IMR-90 (cell line): ENCODE results near the gene NCAPG2. TPM values are rescaled to one million over a fixed set of nuclear protein-coding genes. Genes with fewer than 3 reads are reported as not detected.
A peak's percentile ranks its signal among the peaks of the same experiment; 100 is the strongest.

Experiments
- ATAC-seq: fragments of 200-7000 bp; cut with Tn5 transposase; 2 replicates; pipeline ENCODE4 v1.9.1; 2020; ENCODE audit warnings: low read depth, mild to moderate bottlenecking, moderate library complexity
- BruUV-seq: library from RNA; stranded (reverse); fragments of 400-500 nt; replicated peaks from 2 replicates; lab custom pipeline; 2021; lab: Mats Ljungman, UMichigan
- CTCF ChIA-PET: fragments of 300-600 bp; formaldehyde crosslinking; extraction: SDS; loops from one replicate; lab custom pipeline; 2021; ENCODE audit warnings: antibody characterized with exemption; lab: Yijun Ruan, JAX
- POLR2A ChIA-PET: fragments of 300-600 bp; sonication (Branson Sonifier 250); formaldehyde crosslinking; loops from one replicate; lab custom pipeline; 2022; ENCODE audit warnings: antibody characterized with exemption; ENCODE audit not compliant: unreplicated experiment; lab: Charles Lee
- DNase-seq: peaks from one replicate; pipeline ENCODE4 v3.0.0; 2013
- H2AFZ ChIP-seq: replicated peaks from 2 replicates; pipeline ENCODE3; 2013; ENCODE audit warnings: low read length, mild to moderate bottlenecking; ENCODE audit not compliant: poor library complexity
- H2AK5ac ChIP-seq: 2 replicates; pipeline ENCODE4 v1.6.1; 2013; ENCODE audit warnings: low read depth, low read length, inconsistent platforms
- H2AK9ac ChIP-seq: replicated peaks from 2 replicates; pipeline ENCODE3; 2013; ENCODE audit warnings: mild to moderate bottlenecking, low read depth, low read length, moderate library complexity; ENCODE audit not compliant: poor library complexity
- H2BK120ac ChIP-seq: 2 replicates; pipeline ENCODE4 v1.6.1; 2013; ENCODE audit warnings: low read depth, low read length, inconsistent platforms
- H2BK15ac ChIP-seq: 3 replicates; pipeline ENCODE4 v1.6.1; 2013; ENCODE audit warnings: low read depth, low read length, inconsistent platforms
- H2BK20ac ChIP-seq: 2 replicates; pipeline ENCODE4 v1.6.1; 2013; ENCODE audit warnings: low read depth, mild to moderate bottlenecking, inconsistent platforms, low read length, moderate library complexity
- H2BK5ac ChIP-seq: 2 replicates; pipeline ENCODE4 v1.6.1; 2013; ENCODE audit warnings: mild to moderate bottlenecking, low read depth, low read length, inconsistent platforms; ENCODE audit not compliant: poor library complexity, severe bottlenecking
- H3K14ac ChIP-seq: replicated peaks from 2 replicates; pipeline ENCODE4 v1.6.1; 2013; ENCODE audit warnings: low read depth, low read length, inconsistent platforms
- H3K18ac ChIP-seq: 2 replicates; pipeline ENCODE4 v1.6.1; 2013; ENCODE audit warnings: low read depth, low read length, control low read depth
- H3K23ac ChIP-seq: 2 replicates; pipeline ENCODE4 v1.6.1; 2013; ENCODE audit warnings: low read depth, low read length, inconsistent platforms
- H3K27ac ChIP-seq: 2 replicates; pipeline ENCODE4 v1.5.1; 2013; ENCODE audit warnings: mild to moderate bottlenecking, control low read depth, low read length; ENCODE audit not compliant: insufficient read depth
- H3K27me3 ChIP-seq: 2 replicates; pipeline ENCODE4 v1.6.1; 2013; ENCODE audit warnings: low read length; ENCODE audit not compliant: control insufficient read depth, insufficient read depth
- H3K36me3 ChIP-seq: 2 replicates; pipeline ENCODE4 v1.6.1; 2013; ENCODE audit warnings: low read length, mixed read lengths; ENCODE audit not compliant: control insufficient read depth, insufficient read depth
- H3K4ac ChIP-seq: 2 replicates; pipeline ENCODE4 v1.6.1; 2013; ENCODE audit warnings: low read depth, low read length, inconsistent platforms
- H3K4me1 ChIP-seq: 2 replicates; pipeline ENCODE4 v1.6.1; 2013; ENCODE audit warnings: low read length, mixed read lengths; ENCODE audit not compliant: control insufficient read depth, insufficient read depth
- H3K4me2 ChIP-seq: 2 replicates; pipeline ENCODE4 v1.6.1; 2013; ENCODE audit warnings: low read depth, mild to moderate bottlenecking, control low read depth, low read length, moderate library complexity
- H3K4me3 ChIP-seq: 2 replicates; pipeline ENCODE4 v1.5.1; 2013; ENCODE audit warnings: low read depth, mild to moderate bottlenecking, control low read depth, low read length, moderate library complexity; ENCODE audit not compliant: insufficient read depth
- H3K56ac ChIP-seq: 2 replicates; pipeline ENCODE4 v1.6.1; 2013; ENCODE audit warnings: low read length, inconsistent platforms; ENCODE audit not compliant: insufficient read depth; ENCODE audit errors: extremely low read depth
- H3K79me1 ChIP-seq, 2 experiments: 2 replicates each; pipeline ENCODE4 v1.6.1; 2013; ENCODE audit warnings: low read length in 2 of 2, inconsistent platforms in 1 of 2, low read depth in 1 of 2
- H3K9ac ChIP-seq: 2 replicates; pipeline ENCODE4 v1.6.1; 2013; ENCODE audit warnings: low read depth, low read length, control low read depth
- H3K9me1 ChIP-seq: 2 replicates; pipeline ENCODE4 v1.6.1; 2013; ENCODE audit warnings: low read length, inconsistent platforms; ENCODE audit not compliant: insufficient read depth
- H3K9me3 ChIP-seq: 2 replicates; pipeline ENCODE4 v1.6.1; 2013; ENCODE audit warnings: low read length; ENCODE audit not compliant: control insufficient read depth, insufficient read depth
- H4K20me1 ChIP-seq: 2 replicates; pipeline ENCODE4 v1.6.1; 2013; ENCODE audit warnings: low read length, inconsistent platforms; ENCODE audit not compliant: insufficient read depth
- H4K5ac ChIP-seq: 2 replicates; pipeline ENCODE4 v1.6.1; 2013; ENCODE audit warnings: mild to moderate bottlenecking, low read depth, low read length, control low read depth
- H4K8ac ChIP-seq, 2 experiments: 2 replicates each; pipeline ENCODE4 v1.6.1; 2013; ENCODE audit warnings: low read depth in 2 of 2, low read length in 2 of 2, control low read depth in 1 of 2, inconsistent platforms in 1 of 2
- H4K91ac ChIP-seq: 2 replicates; pipeline ENCODE4 v1.6.1; 2013; ENCODE audit warnings: low read depth, low read length, inconsistent platforms; ENCODE audit not compliant: insufficient read depth
- BHLHE40 ChIP-seq: fragments of 150-350 bp; IDR thresholded peaks from 2 replicates; pipeline ENCODE4 v1.6.1; 2016; ENCODE audit warnings: mild to moderate bottlenecking, low read depth, low read length
- CEBPB ChIP-seq: IDR thresholded peaks from 2 replicates; pipeline ENCODE4 v1.6.1; 2012; ENCODE audit warnings: low read depth, low read length, improper control_type of control experiment
- CHD1 ChIP-seq: IDR thresholded peaks from 2 replicates; pipeline ENCODE4 v1.6.1; 2012; ENCODE audit warnings: low read depth, low read length, improper control_type of control experiment
- MAFK ChIP-seq: IDR thresholded peaks from 2 replicates; pipeline ENCODE4 v1.6.1; 2012; ENCODE audit warnings: low read depth, low read length, improper control_type of control experiment
- MAZ ChIP-seq: IDR thresholded peaks from 2 replicates; pipeline ENCODE4 v1.6.1; 2012; ENCODE audit warnings: low read depth, mild to moderate bottlenecking, low read length, improper control_type of control experiment, moderate library complexity, borderline replicate concordance
- MXI1 ChIP-seq: IDR thresholded peaks from 2 replicates; pipeline ENCODE4 v1.6.1; 2012; ENCODE audit warnings: low read depth, mild to moderate bottlenecking, low read length, moderate library complexity, borderline replicate concordance
- NFE2L2 ChIP-seq: fragments of 150-350 bp; IDR thresholded peaks from 2 replicates; pipeline ENCODE4 v1.6.1; 2016; ENCODE audit warnings: low read depth, mild to moderate bottlenecking, low read length
- POLR2A ChIP-seq: IDR thresholded peaks from 2 replicates; pipeline ENCODE4 v1.6.1; 2012; ENCODE audit warnings: mild to moderate bottlenecking, low read depth, low read length
- RAD21 ChIP-seq: IDR thresholded peaks from 2 replicates; pipeline ENCODE4 v1.6.1; 2012; ENCODE audit warnings: low read length, improper control_type of control experiment
- RCOR1 ChIP-seq: IDR thresholded peaks from 2 replicates; pipeline ENCODE4 v1.6.1; 2012; ENCODE audit warnings: mild to moderate bottlenecking, low read length, improper control_type of control experiment; ENCODE audit not compliant: insufficient replicate concordance
- RFX5 ChIP-seq: IDR thresholded peaks from 2 replicates; pipeline ENCODE4 v1.8.0; 2012; ENCODE audit warnings: low read depth, mild to moderate bottlenecking, low read length, moderate library complexity
- SMC3 ChIP-seq: fragments of 150-350 bp; IDR thresholded peaks from 2 replicates; pipeline ENCODE4 v1.6.1; 2016; ENCODE audit warnings: low read depth, mild to moderate bottlenecking, antibody characterized with exemption, low read length, moderate library complexity
- WGBS, 2 experiments: methylation state at CpG; one replicate each; pipeline versions ENCODE4 v1.1.5 to v1.1.7; 2013; ENCODE audit warnings: missing lambda C conversion rate in 2 of 2; ENCODE audit not compliant: insufficient read length in 1 of 2; ENCODE audit errors: extremely low coverage in 2 of 2; 5-methylcytosine and 5-hydroxymethylcytosine counted together
- dilution Hi-C: fragments of 300-500 bp; cut with HindIII; formaldehyde crosslinking; loops from one replicate; pipeline ENCODE4 v1.14.3; 2018; ENCODE audit warnings: low sequenced_read_pairs; ENCODE audit not compliant: unreplicated experiment
- in situ Hi-C: fragments of 300-500 bp; cut with MboI; formaldehyde crosslinking; loops from 3 replicates; pipeline ENCODE4 v1.14.3; 2019; ENCODE audit warnings: low sequenced_read_pairs, inconsistent platforms, mixed read lengths
- intact Hi-C: fragments of 100-400 bp; cut with micrococcal nuclease; formaldehyde crosslinking; loops from 2 replicates; pipeline ENCODE4 v1.10.0; 2022
- polyA plus RNA-seq, 3 experiments: library from polyadenylated mRNA; depleted of rRNA; stranded (reverse); fragments of >200 nt; gene quantifications; 2 replicates each; pipeline ENCODE4 v1.2.3, GENCODE V29; 2012; ENCODE audit warnings: low replicate concordance in 1 of 3
- total RNA-seq: library from RNA; depleted of rRNA; stranded (reverse); fragments of >200 nt; gene quantifications from 2 replicates; pipeline ENCODE4 v1.2.3, GENCODE V29; 2012
- TF ChIP-seq, protein P1 (sequence below): fragments of 150-350 bp; IDR thresholded peaks from 2 replicates; pipeline ENCODE4 v1.6.1; 2016; ENCODE audit warnings: low read depth, mild to moderate bottlenecking, low read length, moderate library complexity, borderline replicate concordance
- TF ChIP-seq, protein P2 (sequence below): fragments of 150-350 bp; IDR thresholded peaks from 2 replicates; pipeline ENCODE4 v1.6.1; 2017; ENCODE audit warnings: mild to moderate bottlenecking, antibody characterized with exemption, low read length, low read depth
- TF ChIP-seq, protein P3 (sequence below): conservative IDR thresholded peaks from 2 replicates; pipeline ENCODE4 v1.5.1; 2012; ENCODE audit warnings: mild to moderate bottlenecking, low read depth, low read length, improper control_type of control experiment

The NCAPG2 gene
- total and polyA plus RNA-seq, 2 of the 4 experiments (the other 2 are of a cell fraction) = 25.6 to 25.8 TPM

- Histone ChIP-seq H3K9me3 (no peaks in the 10 kb centered on the region), H3K9me1 (peaks cover 15% of the 10 kb centered on the region; the same call in 1 of the 2 replicates), H3K14ac (no peak overlapping the region), H3K4me2 (no peak overlapping the region), H3K27me3 (no peaks in the 10 kb centered on the region), H3K27ac (no peak overlapping the region), H3K4ac (no peak overlapping the region), H3K36me3 (no peaks in the 10 kb centered on the region; the same call in 1 of the 2 replicates), H3K56ac (no peak overlapping the region), H2AK9ac (no peak overlapping the region), H4K5ac (no peak overlapping the region), H3K79me1 (peaks cover 2 to 23% of the 10 kb centered on the region in 2 experiments; a peak in 2 of 4 replicates), H2BK5ac (no peak overlapping the region), H3K4me1 (peaks cover 8% of the 10 kb centered on the region), H4K8ac (no peak overlapping the region), H4K20me1 (no peaks in the 10 kb centered on the region), H3K4me3 (no peak overlapping the region), H2BK120ac (no peak overlapping the region), H2AFZ (peak overlapping the region; percentile 32), H2BK20ac (no peak overlapping the region), H3K23ac (no peak overlapping the region), H2BK15ac (no peak overlapping the region), H3K9ac (no peak overlapping the region), H2AK5ac (no peak overlapping the region), H4K91ac (no peak overlapping the region), H3K18ac (no peak overlapping the region)
- BruUV-seq = no TSS peak
- in situ Hi-C loops (no loop called here), intact Hi-C loops (no loop called here), dilution Hi-C loops (no loop called here)
- ChIA-PET POLR2A (no interaction called here), CTCF (interaction anchor here (0.6 kb wide), 1 partner anchor 8 kb away, joined by 7 read pairs; no protein-coding TSS in a partner anchor)
- TF ChIP-seq, protein P1, sequence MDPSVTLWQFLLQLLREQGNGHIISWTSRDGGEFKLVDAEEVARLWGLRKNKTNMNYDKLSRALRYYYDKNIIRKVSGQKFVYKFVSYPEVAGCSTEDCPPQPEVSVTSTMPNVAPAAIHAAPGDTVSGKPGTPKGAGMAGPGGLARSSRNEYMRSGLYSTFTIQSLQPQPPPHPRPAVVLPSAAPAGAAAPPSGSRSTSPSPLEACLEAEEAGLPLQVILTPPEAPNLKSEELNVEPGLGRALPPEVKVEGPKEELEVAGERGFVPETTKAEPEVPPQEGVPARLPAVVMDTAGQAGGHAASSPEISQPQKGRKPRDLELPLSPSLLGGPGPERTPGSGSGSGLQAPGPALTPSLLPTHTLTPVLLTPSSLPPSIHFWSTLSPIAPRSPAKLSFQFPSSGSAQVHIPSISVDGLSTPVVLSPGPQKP = no peak
- TF ChIP-seq RAD21 (no peak), MXI1 (no peak), CHD1 (no peak), SMC3 (no peak), CEBPB (no peak), MAFK (no peak), RCOR1 (no peak), NFE2L2 (no peak), POLR2A (no peak), BHLHE40 (no peak), MAZ (no peak), RFX5 (no peak)
- TF ChIP-seq, protein P2, sequence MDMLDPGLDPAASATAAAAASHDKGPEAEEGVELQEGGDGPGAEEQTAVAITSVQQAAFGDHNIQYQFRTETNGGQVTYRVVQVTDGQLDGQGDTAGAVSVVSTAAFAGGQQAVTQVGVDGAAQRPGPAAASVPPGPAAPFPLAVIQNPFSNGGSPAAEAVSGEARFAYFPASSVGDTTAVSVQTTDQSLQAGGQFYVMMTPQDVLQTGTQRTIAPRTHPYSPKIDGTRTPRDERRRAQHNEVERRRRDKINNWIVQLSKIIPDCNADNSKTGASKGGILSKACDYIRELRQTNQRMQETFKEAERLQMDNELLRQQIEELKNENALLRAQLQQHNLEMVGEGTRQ = no peak
- TF ChIP-seq, protein P3, sequence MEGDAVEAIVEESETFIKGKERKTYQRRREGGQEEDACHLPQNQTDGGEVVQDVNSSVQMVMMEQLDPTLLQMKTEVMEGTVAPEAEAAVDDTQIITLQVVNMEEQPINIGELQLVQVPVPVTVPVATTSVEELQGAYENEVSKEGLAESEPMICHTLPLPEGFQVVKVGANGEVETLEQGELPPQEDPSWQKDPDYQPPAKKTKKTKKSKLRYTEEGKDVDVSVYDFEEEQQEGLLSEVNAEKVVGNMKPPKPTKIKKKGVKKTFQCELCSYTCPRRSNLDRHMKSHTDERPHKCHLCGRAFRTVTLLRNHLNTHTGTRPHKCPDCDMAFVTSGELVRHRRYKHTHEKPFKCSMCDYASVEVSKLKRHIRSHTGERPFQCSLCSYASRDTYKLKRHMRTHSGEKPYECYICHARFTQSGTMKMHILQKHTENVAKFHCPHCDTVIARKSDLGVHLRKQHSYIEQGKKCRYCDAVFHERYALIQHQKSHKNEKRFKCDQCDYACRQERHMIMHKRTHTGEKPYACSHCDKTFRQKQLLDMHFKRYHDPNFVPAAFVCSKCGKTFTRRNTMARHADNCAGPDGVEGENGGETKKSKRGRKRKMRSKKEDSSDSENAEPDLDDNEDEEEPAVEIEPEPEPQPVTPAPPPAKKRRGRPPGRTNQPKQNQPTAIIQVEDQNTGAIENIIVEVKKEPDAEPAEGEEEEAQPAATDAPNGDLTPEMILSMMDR = no peak
- ATAC-seq (no peak), DNase-seq (no peak)
- WGBS, 2 experiments = 85% methylated on average over 3 of the region's 4 CpGs; no CpG with 5 or more reads in 1 of the 2 experiments
Observed at GRCh38 chr7:158707610-158708009, 3.0 kb upstream of the NCAPG2 start.
